Spinal cord (tissue), 10 donors: Measurements from ENCODE around the gene USP22. TPM values are rescaled to one million over a fixed set of nuclear protein-coding genes. Genes with fewer than 3 reads are reported as not detected.
"Not testable (repeated sequence)": the region's sequence is repeated elsewhere in the genome, so short reads cannot be mapped to it uniquely, and the experiment has no call there.

Source experiments
- DNase-seq, 6 donors: peaks; one replicate each; pipeline versions ENCODE4 v3.0.0 to v3.0.0-alpha.2; 2013 to 2015; ENCODE audit warnings: low spot score in 6 of 6, low read depth in 4 of 6
- H3K27ac ChIP-seq: one replicate; pipeline ENCODE4 v1.5.1; 2013; ENCODE audit warnings: low read depth, low read length, control low read depth
- H3K27me3 ChIP-seq: one replicate; pipeline ENCODE4 v1.6.1; 2013; ENCODE audit warnings: low read length; ENCODE audit not compliant: control insufficient read depth, insufficient read depth
- H3K36me3 ChIP-seq: one replicate; pipeline ENCODE4 v1.6.1; 2013; ENCODE audit warnings: low read length; ENCODE audit not compliant: control insufficient read depth, insufficient read depth
- H3K4me1 ChIP-seq: one replicate; pipeline ENCODE4 v1.6.1; 2013; ENCODE audit warnings: low read length; ENCODE audit not compliant: control insufficient read depth, insufficient read depth
- H3K4me3 ChIP-seq: one replicate; pipeline ENCODE4 v1.5.1; 2013; ENCODE audit warnings: low read depth, low read length, control low read depth
- H3K9me3 ChIP-seq: one replicate; pipeline ENCODE4 v1.6.1; 2013; ENCODE audit warnings: low read length; ENCODE audit not compliant: control insufficient read depth, insufficient read depth
- WGBS: methylation state at CpG from one replicate; pipeline ENCODE4 v1.1.5; 2013; ENCODE audit warnings: missing lambda C conversion rate; ENCODE audit not compliant: insufficient coverage; 5-methylcytosine and 5-hydroxymethylcytosine counted together
- long read RNA-seq, 4 donors: transcript quantifications; one replicate each; lab custom pipeline, GENCODE V29; 2026
- polyA plus RNA-seq, 2 donors: library from polyadenylated mRNA; unstranded; fragments of 120-200 nt; gene quantifications; one replicate each; pipeline ENCODE4 v1.2.1, GENCODE V29; 2013; ENCODE audit not compliant: insufficient read length in 2 of 2
- total RNA-seq, 2 donors: library from RNA; depleted of rRNA in 1 of 2; stranded (reverse); fragments of 120-200 nt in 1 of 2; fragments of >200 nt in 1 of 2; gene quantifications; one replicate each; pipeline versions ENCODE4 v1.2.3 to v1.2.4, GENCODE V29; 2013 to 2014
- donor health status: healthy.

USP22 gene
- total RNA-seq (100 to 1,000 TPM; 192 to 239 TPM), polyA plus RNA-seq (100 to 1,000 TPM; 319 to 331 TPM)
- long read RNA-seq, donor 1, full-length matches to known transcripts, result 55 of 55 reads
- long read RNA-seq, donor 1, partial matches to known transcripts, result 0 of 55 reads
- long read RNA-seq, donor 1, other reads (novel, unspliced or antisense), result 0 of 55 reads
- long read RNA-seq, donor 2, full-length matches to known transcripts, result 25 of 36 reads
- long read RNA-seq, donor 2, partial matches to known transcripts, result 11 of 36 reads
- long read RNA-seq, donor 2, other reads (novel, unspliced or antisense), result 0 of 36 reads
- long read RNA-seq, donor 3, full-length matches to known transcripts, result 26 of 43 reads
- long read RNA-seq, donor 3, partial matches to known transcripts, result 17 of 43 reads
- long read RNA-seq, donor 3, other reads (novel, unspliced or antisense), result 0 of 43 reads
- long read RNA-seq, donor 4, full-length matches to known transcripts, result 11 of 11 reads
- long read RNA-seq, donor 4, partial matches to known transcripts, result 0 of 11 reads
- long read RNA-seq, donor 4, other reads (novel, unspliced or antisense), result 0 of 11 reads

DNA sequence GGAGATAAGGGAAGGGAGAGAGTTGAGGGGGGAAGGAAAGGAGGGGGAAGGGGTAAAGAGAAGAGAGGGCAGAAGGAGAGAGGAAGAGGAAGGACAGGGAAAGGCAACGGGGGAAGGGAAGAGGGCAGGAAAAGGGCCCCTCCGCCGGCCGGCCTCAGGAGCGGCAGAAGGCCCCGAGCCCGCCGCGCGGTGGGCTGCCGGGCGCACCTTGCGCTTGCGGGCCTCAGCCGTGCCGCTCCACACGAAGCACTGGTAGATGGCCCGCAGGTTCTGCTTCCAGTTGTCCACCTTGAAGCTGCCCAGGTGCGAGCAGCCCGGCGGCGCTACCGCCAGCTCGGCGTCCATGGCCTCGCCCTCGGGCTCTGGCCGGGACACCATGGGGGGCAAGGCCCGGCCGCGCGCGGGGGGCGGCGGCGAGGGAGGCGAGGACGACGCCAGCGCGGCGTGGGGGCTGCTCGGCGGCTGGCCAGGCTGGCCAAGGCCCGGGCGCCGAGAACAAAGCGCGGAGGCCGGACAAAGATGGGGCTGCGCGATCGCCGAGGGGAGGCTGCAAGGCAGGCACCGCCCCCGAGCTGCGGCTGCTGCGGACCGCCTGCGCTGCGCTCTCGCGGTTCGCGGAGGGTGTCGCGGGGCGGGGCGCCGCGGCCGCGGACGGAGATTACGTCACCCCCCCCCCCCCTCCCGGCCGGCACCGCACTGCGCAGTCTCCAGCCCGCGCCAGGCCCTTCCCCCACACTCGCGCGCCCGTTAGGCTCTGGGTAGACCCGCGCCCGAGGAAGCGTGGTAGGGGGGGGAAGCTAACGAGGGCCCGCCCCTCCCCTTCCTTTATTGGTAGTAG is at the start of gene USP22:
Gene USP22, minus strand, starts transcription at position 554 of the 838 bp plus-strand sequence. Its CDS starts 176 bp downstream, at position 378.
- under 1% methylated on average over 64 of the region's 91 CpGs for WGBS
- DNase-seq, result peak in 1 of 6 donors; percentile 47

DNA sequence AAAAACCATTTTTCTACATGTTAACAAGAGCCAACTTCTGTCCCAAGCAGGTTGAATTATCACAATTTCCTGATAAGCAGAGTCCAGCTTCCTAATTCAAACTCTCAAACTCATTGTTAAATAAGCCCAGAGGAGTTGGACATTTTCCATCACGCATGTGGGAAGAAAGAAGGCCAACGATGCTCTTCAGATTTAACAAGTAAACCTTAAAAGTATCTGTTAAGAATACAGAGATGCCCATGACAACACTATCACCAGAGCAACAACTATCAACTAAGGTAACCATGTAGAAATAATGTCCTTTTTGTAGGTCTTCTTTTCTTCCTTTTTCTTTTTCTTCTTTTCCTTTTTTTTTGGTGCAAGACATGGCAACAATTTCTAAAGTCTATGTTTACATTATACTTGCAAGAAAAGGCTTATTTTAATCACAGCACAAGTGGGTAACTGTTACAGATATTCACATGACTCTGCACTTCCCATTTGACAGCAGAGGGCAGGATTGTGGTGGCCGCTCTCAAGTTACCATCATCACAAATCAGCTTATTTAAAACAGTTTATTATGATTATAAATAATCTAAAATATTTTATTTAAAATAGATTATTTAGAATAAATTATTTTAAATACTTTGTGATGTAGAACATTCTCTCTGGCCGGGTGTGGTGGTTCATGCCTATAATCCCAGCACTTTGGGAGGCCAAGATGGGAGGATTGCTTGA is 48.2 kb upstream of the USP22 start:
- Histone ChIP-seq H3K4me3 (no peak overlapping the region), H3K36me3 (no peaks in the 10 kb centered on the region), H3K27ac (no peak overlapping the region), H3K4me1 (peaks cover 4% of the 10 kb centered on the region), H3K27me3 (no peaks in the 10 kb centered on the region), H3K9me3 (no peaks in the 10 kb centered on the region)
- DNase-seq, result peak in 4 of 6 donors; percentile 38 to 61 (median 48)
- WGBS, result 20% methylated on average over 1 of the region's 4 CpGs

More for the DNA sequence above, at the start of gene USP22:
- H3K4me3 ChIP-seq, result peak within 1 kb of the TSS; percentile 78
- H3K36me3 ChIP-seq, result peaks cover 3% of the 10 kb centered on the region
- H3K9me3 ChIP-seq, result no peaks in the 10 kb centered on the region
- H3K27me3 ChIP-seq, result no peaks in the 10 kb centered on the region
- H3K27ac ChIP-seq, result peak within 1 kb of the TSS; percentile 99
- peaks cover 36% of the 10 kb centered on the region for H3K4me1 ChIP-seq

- H3K27me3 ChIP-seq, result no peaks in the 10 kb centered on the region
- H3K4me3 ChIP-seq, result no peak overlapping the region
- DNase-seq, result no peak
- H3K9me3 ChIP-seq, result no peaks in the 10 kb centered on the region
- peaks cover 4% of the 10 kb centered on the region for H3K36me3 ChIP-seq
- peaks cover 4% of the 10 kb centered on the region for H3K4me1 ChIP-seq
- 75% methylated on average over 1 of the region's 7 CpGs for WGBS
- H3K27ac ChIP-seq, result no peak overlapping the region
Measured at GRCh38 chr17:21089933-21090901, 47.4 kb upstream of the USP22 start.

DNA sequence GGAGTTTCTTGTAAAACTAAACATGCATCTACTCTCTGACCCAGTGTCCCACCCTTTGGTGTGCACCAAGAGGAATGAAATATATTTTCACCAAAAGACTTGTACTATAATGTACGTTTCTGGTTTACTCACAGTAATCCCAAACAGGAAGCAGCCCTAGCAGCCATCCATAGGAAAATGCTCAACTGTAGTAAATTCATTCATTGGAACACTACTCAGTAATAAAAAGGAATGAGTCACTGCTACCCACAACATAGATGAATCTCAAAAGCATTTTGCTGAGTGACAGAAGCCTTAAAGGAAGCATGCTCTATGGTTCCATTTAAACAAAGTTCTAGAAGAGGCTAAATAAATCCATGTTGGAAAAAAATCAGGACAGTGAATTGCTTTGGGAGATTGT is 46.3 kb upstream of the USP22 start:
- 100% methylated on average over 1 of the region's 1 CpG for WGBS
- H3K9me3 ChIP-seq, result no peaks in the 10 kb centered on the region
- H3K4me1 ChIP-seq, result peaks cover 4% of the 10 kb centered on the region

DNA sequence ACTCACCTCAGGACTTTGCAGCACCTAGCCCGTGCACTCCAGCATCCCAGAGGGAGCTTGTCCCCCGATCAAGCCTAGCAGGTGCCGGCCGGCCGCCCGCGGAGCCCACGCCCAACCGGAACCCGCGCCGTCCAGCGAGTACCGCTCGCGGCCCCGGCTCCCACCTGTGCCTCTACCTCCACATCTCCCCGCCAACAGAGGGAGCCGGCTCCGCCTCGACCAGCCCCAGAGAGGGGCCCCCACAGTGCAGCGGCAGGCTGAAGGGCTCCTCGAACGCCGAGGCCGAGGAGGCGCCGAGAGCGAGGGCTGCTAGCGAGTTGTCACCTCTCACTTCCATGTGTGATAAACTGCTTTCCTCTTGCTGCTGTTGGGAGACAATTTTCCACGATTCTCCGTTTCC is 42.9 kb upstream of the USP22 start:
- Histone ChIP-seq H3K9me3 (no peaks in the 10 kb centered on the region), H3K4me1 (no peaks in the 10 kb centered on the region), H3K36me3 (peaks cover 4% of the 10 kb centered on the region), H3K27me3 (no peaks in the 10 kb centered on the region), H3K27ac (no peak overlapping the region), H3K4me3 (no peak overlapping the region)
- DNase-seq, result no peak
- 87% methylated on average over 30 of the region's 32 CpGs for WGBS

More for the DNA sequence above, 46.3 kb upstream of the USP22 start:
- H3K36me3 ChIP-seq, result peaks cover 4% of the 10 kb centered on the region
- H3K4me3 ChIP-seq, result no peak overlapping the region
- H3K27me3 ChIP-seq, result no peaks in the 10 kb centered on the region
- no peak overlapping the region for H3K27ac ChIP-seq
- DNase-seq, result no peak

DNA sequence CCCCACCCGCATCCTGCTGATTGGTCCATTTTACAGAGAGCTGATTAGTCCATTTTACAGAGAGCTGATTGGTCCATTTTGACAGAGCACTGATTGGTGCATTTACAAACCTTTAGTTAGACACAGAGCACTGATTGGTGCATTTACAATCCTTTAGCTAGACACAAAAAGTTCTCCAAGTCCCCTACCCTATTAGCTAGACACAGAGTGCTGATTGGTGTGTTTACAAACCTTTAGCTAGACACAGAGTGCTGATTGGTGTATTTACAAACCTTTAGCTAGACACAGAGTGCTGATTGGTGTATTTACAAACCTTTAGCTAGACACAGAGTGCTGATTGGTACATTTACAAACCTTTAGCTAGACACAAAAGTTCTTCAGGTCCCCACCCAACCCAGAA is 42.5 kb upstream of the USP22 start:
- H3K36me3 ChIP-seq, DNase-seq, H3K27me3 ChIP-seq, H3K9me3 ChIP-seq, H3K4me1 ChIP-seq, H3K4me3 ChIP-seq, H3K27ac ChIP-seq: not testable (repeated sequence)
- 100% methylated on average over 1 of the region's 1 CpG for WGBS

DNA sequence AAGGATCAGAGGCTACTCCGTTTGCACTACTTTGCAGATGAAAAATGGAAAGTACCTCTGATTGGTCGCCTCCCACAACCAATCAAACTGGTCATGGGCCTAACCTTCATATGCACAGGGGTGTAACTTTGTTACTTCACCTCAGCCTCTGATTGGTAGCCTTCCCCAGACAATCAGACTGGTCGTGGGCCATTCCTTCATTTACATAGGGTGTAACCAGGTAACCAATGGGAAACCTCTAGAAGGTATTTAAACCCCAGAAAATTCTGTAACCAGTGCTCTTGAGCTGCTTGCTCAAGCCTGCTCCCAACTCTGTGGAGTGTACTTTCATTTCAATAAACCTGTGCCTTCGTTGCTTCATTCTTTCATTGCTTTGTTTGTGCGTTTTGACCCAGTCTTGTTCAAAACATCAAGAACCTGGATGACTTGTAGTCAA is 39.2 kb upstream of the USP22 start:
- Histone ChIP-seq H3K9me3 (no peaks in the 10 kb centered on the region), H3K27me3 (no peaks in the 10 kb centered on the region), H3K36me3 (peaks cover 4% of the 10 kb centered on the region), H3K27ac (no peak overlapping the region), H3K4me3 (no peak overlapping the region), H3K4me1 (peaks cover 9% of the 10 kb centered on the region)
- WGBS, result 93% methylated on average over 5 of the region's 5 CpGs
- DNase-seq, result no peak

DNA sequence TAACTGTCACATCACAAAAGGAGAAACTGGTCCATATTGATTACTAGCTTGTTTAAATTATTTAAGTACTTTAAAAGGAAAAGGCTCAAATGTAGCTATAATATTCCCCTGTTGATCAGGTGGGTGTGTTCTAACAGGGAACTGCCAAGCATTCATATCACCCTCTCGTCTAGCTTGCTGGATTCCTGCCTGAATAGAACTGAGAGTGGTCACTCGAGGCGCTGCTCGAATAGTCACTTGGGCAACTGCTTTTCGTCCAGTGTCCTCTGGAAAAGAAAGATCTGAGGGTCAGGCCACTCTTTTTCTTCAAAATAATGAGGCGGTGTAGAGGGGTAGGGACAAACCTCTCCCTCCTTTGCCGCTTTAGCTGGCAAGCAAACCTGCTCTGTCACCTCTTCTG is 36.4 kb upstream of the USP22 start:
- H3K9me3 ChIP-seq, result no peaks in the 10 kb centered on the region
- WGBS, result 62% methylated on average over 4 of the region's 7 CpGs
- no peak for DNase-seq
- no peaks in the 10 kb centered on the region for H3K27me3 ChIP-seq
- no peak overlapping the region for H3K4me3 ChIP-seq
- no peaks in the 10 kb centered on the region for H3K36me3 ChIP-seq
- no peak overlapping the region for H3K27ac ChIP-seq
- peaks cover 27% of the 10 kb centered on the region for H3K4me1 ChIP-seq
